Tibial artery (tissue), 4 donors: Measurements from ENCODE around the gene CMTM2.

Experiments
- DNase-seq, 2 donors: peaks; one replicate each; pipeline ENCODE4 v3.0.0-alpha.2; 2019
- H3K27ac ChIP-seq, 2 donors: fragments of 200-600 bp; sonication (generic) in 1 of 2; 1 replicate in 1 of 2; 2 replicates in 1 of 2; pipeline ENCODE4 v1.5.1; 2018 to 2019; ENCODE audit warnings: mild to moderate bottlenecking in 1 of 2
- H3K27me3 ChIP-seq, 2 donors: fragments of 200-600 bp; sonication (generic) in 1 of 2; one replicate each; pipeline versions ENCODE4 v1.5.1 to v1.6.0; 2016 to 2019
- H3K36me3 ChIP-seq, 3 donors: fragments of 200-600 bp; sonication (generic) in 2 of 3; one replicate each; pipeline ENCODE4 v1.5.1; 2016 to 2019; ENCODE audit warnings: mild to moderate bottlenecking in 2 of 3
- H3K4me1 ChIP-seq, 4 donors: fragments of 200-600 bp; sonication (generic) in 2 of 4; 1 replicate in 3 of 4; 2 replicates in 1 of 4; pipeline ENCODE4 v1.5.1; 2016 to 2019
- H3K4me3 ChIP-seq, 2 donors: fragments of 200-600 bp; sonication (generic) in 1 of 2; 1 replicate in 1 of 2; 2 replicates in 1 of 2; pipeline ENCODE4 v1.5.1; 2018 to 2019; ENCODE audit warnings: mild to moderate bottlenecking in 2 of 2
- H3K9me3 ChIP-seq, 3 donors: fragments of 200-600 bp; sonication (generic) in 1 of 3; one replicate each; pipeline ENCODE4 v1.5.1; 2016 to 2019
- intact Hi-C: fragments of 100-400 bp; cut with DNase I; formaldehyde crosslinking; loops from one replicate; pipeline ENCODE4 v1.15.0; 2023; ENCODE audit warnings: low total_unique reads
- TF ChIP-seq, protein P1 (sequence below), 2 experiments: fragments of 200-600 bp in 1 of 2; fragments of 450-650 bp in 1 of 2; IDR thresholded peaks; one replicate each; pipeline ENCODE4 v1.5.1; 2017 to 2019; ENCODE audit warnings: antibody characterized with exemption in 2 of 2, mild to moderate bottlenecking in 1 of 2, moderate library complexity in 1 of 2

Gene CMTM2

DNA sequence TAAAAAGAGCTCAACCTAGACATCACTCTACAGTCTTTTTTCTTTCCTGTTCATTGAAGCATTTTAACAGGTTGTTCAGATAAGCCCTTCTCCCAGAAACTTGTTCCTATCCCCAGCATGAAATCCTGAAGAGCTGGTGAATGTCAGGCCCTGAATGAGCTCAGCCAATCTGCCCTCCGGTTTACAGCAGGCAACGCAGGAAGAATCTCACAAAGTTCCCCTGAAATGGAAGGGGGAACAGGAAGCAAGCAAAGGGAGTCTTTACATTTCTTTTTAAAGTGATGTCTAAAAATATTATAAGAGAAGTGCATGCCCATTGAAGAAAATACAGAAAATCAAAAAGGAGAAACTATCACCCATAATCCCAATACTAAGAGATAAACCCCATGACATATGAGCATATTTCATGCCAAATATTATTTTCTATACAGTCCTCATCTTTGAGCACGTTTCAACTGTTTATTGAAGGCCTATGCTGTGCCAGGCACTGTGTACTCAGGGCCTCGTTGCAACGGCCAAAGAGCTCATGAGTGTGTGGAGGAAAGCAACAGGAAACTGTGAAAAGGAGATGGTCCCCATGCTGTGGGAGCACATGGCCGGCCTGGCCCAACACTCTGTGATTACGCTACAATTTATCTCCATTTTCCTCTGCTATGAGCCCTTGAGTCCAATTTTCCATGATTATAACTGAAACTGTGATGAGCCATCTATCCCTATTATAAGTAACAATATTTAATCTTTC is 35.1 kb upstream of the CMTM2 start:
- no peaks in the 10 kb centered on the region for H3K9me3 ChIP-seq
- no peak for DNase-seq
- no peak overlapping the region for H3K4me3 ChIP-seq
- peaks cover 0 to 21% (median 19%) of the 10 kb centered on the region in 4 donors for H3K4me1 ChIP-seq
- TF ChIP-seq, protein P1, sequence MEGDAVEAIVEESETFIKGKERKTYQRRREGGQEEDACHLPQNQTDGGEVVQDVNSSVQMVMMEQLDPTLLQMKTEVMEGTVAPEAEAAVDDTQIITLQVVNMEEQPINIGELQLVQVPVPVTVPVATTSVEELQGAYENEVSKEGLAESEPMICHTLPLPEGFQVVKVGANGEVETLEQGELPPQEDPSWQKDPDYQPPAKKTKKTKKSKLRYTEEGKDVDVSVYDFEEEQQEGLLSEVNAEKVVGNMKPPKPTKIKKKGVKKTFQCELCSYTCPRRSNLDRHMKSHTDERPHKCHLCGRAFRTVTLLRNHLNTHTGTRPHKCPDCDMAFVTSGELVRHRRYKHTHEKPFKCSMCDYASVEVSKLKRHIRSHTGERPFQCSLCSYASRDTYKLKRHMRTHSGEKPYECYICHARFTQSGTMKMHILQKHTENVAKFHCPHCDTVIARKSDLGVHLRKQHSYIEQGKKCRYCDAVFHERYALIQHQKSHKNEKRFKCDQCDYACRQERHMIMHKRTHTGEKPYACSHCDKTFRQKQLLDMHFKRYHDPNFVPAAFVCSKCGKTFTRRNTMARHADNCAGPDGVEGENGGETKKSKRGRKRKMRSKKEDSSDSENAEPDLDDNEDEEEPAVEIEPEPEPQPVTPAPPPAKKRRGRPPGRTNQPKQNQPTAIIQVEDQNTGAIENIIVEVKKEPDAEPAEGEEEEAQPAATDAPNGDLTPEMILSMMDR (IDR thresholded peaks at IDR 0.05) = no peak
- H3K27ac ChIP-seq = no peak overlapping the region
- intact Hi-C loops = loop anchor here (10.0 kb wide), 1 partner anchor 331 kb away; no protein-coding TSS in a partner anchor
- no peaks in the 10 kb centered on the region for H3K27me3 ChIP-seq
- peaks cover 6 to 71% (median 16%) of the 10 kb centered on the region in 3 donors for H3K36me3 ChIP-seq

DNA sequence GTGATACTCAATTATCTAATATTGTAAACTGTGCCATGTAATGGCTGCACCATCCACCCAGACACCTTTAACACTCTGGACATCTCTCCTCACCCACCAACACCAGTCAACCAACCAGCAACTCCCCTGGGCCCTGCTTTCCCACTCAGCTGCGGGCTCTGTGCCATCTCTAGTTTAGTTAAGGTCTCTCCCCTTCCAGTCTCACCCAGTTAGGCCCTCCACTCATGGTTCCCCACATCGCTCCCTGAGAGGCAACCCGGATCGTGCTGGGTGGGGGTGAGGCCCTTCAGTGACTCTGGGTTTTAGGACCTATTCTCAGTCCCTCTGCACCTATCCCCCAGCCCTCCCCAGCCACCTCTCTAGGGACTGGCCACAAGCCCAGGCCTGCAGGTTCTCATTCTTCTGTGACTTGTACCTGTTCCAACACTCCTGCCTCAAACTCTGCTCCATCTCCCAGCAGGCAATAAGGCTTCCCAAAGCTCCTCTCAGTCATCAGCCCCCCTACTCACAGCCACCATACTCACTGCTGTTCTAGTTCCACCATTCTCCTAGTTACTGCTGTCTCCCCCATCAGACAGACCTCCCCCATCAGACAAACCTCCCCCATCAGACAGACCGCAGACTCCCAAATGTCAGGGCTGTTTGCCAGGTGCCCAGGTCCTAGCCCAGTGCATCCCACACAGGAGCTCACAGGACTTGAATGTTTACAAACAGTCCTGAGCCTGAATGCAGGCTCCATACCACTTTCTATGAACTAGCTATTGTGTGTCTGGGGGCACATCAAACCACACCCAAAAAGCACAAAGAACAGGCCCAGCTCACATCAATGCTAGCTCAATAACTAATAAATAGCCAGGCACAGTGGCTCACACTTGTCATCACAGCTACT is 31.9 kb upstream of the CMTM2 start:
- no peaks in the 10 kb centered on the region for H3K9me3 ChIP-seq
- DNase-seq = no peak
- peak overlapping the region; percentile 90 to 96 for H3K27ac ChIP-seq
- TF ChIP-seq, protein P1 (IDR thresholded peaks at IDR 0.05) = no peak
- no peaks in the 10 kb centered on the region for H3K27me3 ChIP-seq
- no peak overlapping the region for H3K4me3 ChIP-seq
- peaks cover 0 to 44% (median 0%) of the 10 kb centered on the region in 3 donors for H3K36me3 ChIP-seq
- intact Hi-C loops = loop anchor here (10.0 kb wide), 1 partner anchor 327 kb away; no protein-coding TSS in a partner anchor
- peaks cover 0 to 43% (median 35%) of the 10 kb centered on the region in 4 donors for H3K4me1 ChIP-seq

DNA sequence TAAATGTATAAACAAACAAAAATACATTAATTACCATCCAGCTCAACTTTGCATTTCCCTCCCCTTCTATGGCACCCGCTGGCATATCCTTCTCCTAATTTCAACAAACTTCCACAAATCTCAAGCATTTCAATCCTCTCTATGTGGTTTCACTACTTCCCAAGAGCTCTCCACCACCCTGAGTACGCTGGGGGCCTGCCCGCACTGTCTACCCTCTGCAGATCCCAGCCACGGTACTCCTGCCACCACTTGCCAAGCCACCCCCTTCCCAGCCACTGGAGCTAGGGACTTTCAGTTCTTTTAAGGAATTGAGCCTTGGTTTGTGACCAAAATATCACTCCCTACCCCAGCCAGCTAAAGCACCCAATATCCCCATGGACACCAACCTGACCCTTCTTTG is 31.2 kb upstream of the CMTM2 start:
- Histone ChIP-seq H3K27me3 (no peaks in the 10 kb centered on the region), H3K36me3 (peaks cover 0 to 37% (median 0%) of the 10 kb centered on the region in 3 donors), H3K4me3 (peak overlapping the region in 1 of 2 donors; percentile 64), H3K9me3 (no peaks in the 10 kb centered on the region), H3K27ac (peak overlapping the region; percentile 90 to 96), H3K4me1 (peaks cover 0 to 47% (median 38%) of the 10 kb centered on the region in 4 donors)
- no peak for DNase-seq
- intact Hi-C loops = loop anchor here (10.0 kb wide), 1 partner anchor 327 kb away; no protein-coding TSS in a partner anchor
- TF ChIP-seq, protein P1 (IDR thresholded peaks at IDR 0.05) = no peak

DNA sequence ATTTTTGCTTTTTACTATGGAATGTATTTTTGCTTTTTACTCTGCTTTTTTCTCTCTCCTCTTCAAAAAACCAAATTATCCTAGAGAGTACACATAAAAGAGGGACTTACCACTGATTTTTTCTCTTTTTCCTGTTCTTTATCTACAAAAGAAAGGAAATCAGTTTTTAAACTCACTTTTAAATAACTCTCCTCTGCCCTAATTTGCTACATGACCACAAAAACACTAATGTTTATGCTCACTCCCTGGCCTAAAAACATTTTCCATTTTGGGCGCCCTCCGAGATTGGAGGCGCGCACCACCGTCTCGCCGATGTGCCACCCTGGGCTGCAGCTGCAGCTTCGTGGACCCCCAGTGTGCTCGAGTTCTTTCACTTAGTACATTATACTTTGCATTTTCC is 30.4 kb upstream of the CMTM2 start:
- intact Hi-C loops = loop anchor here (10.0 kb wide), 1 partner anchor 326 kb away; no protein-coding TSS in a partner anchor
- H3K36me3 ChIP-seq = peaks cover 0 to 29% (median 0%) of the 10 kb centered on the region in 3 donors
- no peaks in the 10 kb centered on the region for H3K9me3 ChIP-seq
- TF ChIP-seq, protein P1 (IDR thresholded peaks at IDR 0.05) = no peak
- peak overlapping the region; percentile 64 to 81 for H3K4me3 ChIP-seq
- H3K4me1 ChIP-seq = peaks cover 0 to 55% (median 45%) of the 10 kb centered on the region in 4 donors
- H3K27me3 ChIP-seq = no peaks in the 10 kb centered on the region
- DNase-seq = no peak
- H3K27ac ChIP-seq = peak overlapping the region; percentile 90 to 96

DNA sequence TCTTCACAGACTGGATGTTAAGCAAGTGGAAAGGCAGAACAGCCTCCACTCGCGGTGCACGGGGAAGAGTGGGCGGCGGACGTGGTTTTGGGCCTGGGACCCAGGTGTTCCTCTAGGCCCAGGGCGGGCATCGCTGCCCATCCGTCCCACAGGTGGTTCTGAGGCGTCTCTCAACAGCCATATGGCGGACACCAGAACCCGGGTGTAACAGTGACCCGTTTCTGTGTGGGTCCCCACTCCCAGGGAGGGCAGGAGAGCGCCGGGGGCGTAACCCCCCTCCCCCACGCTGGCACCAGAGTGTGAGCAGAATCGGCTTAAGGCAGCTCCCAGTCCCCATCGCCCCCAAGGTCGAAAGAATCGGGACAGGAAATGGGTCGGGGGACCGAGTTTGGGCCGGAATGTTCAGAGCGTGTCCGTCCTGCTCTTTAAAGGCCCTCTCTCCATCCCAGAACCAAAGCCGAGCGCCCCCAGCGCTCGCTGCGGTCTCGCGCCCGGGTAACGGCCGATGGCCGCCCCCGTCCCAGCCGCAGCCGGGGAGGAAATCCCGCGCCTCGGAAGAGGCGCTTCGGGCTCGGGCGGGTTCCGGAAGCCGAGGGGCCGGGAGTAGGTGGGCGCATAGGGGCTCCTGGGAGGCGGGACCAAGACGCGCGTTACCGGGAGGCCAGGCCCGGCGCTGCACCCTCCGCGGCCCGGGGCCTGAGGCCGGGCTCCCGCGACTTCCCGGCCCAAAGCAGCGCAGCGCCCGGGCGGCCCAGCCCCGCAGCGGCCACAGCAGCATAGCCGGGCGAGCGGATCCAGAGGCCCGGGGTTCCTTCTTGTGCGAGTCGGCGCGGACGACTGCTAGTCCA is 29.8 kb upstream of the CMTM2 start, which contains the start of gene TK2:
Gene TK2 (minus strand): TSS at position 839 of the 848 bp plus-strand sequence. CDS start 61 bp downstream, at position 778.
- peak; percentile 33 to 82 for DNase-seq
- Histone ChIP-seq H3K9me3 (no peaks in the 10 kb centered on the region), H3K4me1 (peaks cover 0 to 60% (median 46%) of the 10 kb centered on the region in 4 donors), H3K27ac (peak within 1 kb of the TSS; percentile 90 to 96), H3K36me3 (peaks cover 0 to 23% (median 0%) of the 10 kb centered on the region in 3 donors), H3K4me3 (peak within 1 kb of the TSS; percentile 64 to 81), H3K27me3 (no peaks in the 10 kb centered on the region)
- TF ChIP-seq, protein P1 (IDR thresholded peaks at IDR 0.05) = peak in 1 of 2 experiments; percentile 17
- intact Hi-C loops = loop anchor here (5.0 to 10.0 kb wide), 2 partner anchors 72 to 325 kb away; no protein-coding TSS in a partner anchor
